ENCODE results near the gene TBCEL.

TBCEL gene

GRCh38 chr11:121066623-121067022 lies 42.7 kb downstream of the TBCEL start:
- no peak overlapping the region for H3K27ac ChIP-seq (replicated peaks)
- no peak for DNase-seq (ENCODE audit: low read depth in 1 of 2, low spot score in 1 of 2)
- TF ChIP-seq CTCF (IDR thresholded peaks at IDR 0.05; ENCODE audit: insufficient read depth, low read length) (no peak), SPI1 (IDR thresholded peaks at IDR 0.05; ENCODE audit: borderline replicate concordance, low read depth) (no peak), REST (IDR thresholded peaks at IDR 0.05; ENCODE audit: insufficient replicate concordance, low read depth) (no peak), GABPA (IDR thresholded peaks at IDR 0.05; ENCODE audit: low read depth) (no peak), POLR2AphosphoS5 (IDR thresholded peaks at IDR 0.05; ENCODE audit: low read depth) (no peak)

GRCh38 chr11:121067026-121067425 lies 43.1 kb downstream of the TBCEL start:
- Histone ChIP-seq H3K27me3 (ENCODE audit: insufficient read depth, poor library complexity, severe bottlenecking) (no peaks in the 10 kb centered on the region), H3K4me3 (replicated peaks; ENCODE audit: insufficient read depth, low read length) (no peak overlapping the region), H3K27ac (replicated peaks) (no peak overlapping the region)
- DNase-seq (ENCODE audit: low read depth in 1 of 2, low spot score in 1 of 2) = no peak
- TF ChIP-seq REST (IDR thresholded peaks at IDR 0.05; ENCODE audit: insufficient replicate concordance, low read depth) = no peak
- TF ChIP-seq CTCF (IDR thresholded peaks at IDR 0.05; ENCODE audit: insufficient read depth, low read length) = no peak
- TF ChIP-seq SPI1 (IDR thresholded peaks at IDR 0.05; ENCODE audit: borderline replicate concordance, low read depth) = no peak
- no peak for TF ChIP-seq POLR2AphosphoS5 (IDR thresholded peaks at IDR 0.05; ENCODE audit: low read depth)
- no peak for TF ChIP-seq GABPA (IDR thresholded peaks at IDR 0.05; ENCODE audit: low read depth)

More at GRCh38 chr11:121066623-121067022, 42.7 kb downstream of the TBCEL start:
- no peak overlapping the region for H3K4me3 ChIP-seq (replicated peaks; ENCODE audit: insufficient read depth, low read length)
- H3K27me3 ChIP-seq (ENCODE audit: insufficient read depth, poor library complexity, severe bottlenecking) = no peaks in the 10 kb centered on the region

GRCh38 chr11:121067453-121067852 lies 43.6 kb downstream of the TBCEL start:
- Histone ChIP-seq H3K27me3 (ENCODE audit: insufficient read depth, poor library complexity, severe bottlenecking) (no peaks in the 10 kb centered on the region), H3K27ac (replicated peaks) (no peak overlapping the region), H3K4me3 (replicated peaks; ENCODE audit: insufficient read depth, low read length) (no peak overlapping the region)
- TF ChIP-seq REST (IDR thresholded peaks at IDR 0.05; ENCODE audit: insufficient replicate concordance, low read depth) (no peak), SPI1 (IDR thresholded peaks at IDR 0.05; ENCODE audit: borderline replicate concordance, low read depth) (no peak), GABPA (IDR thresholded peaks at IDR 0.05; ENCODE audit: low read depth) (no peak), CTCF (IDR thresholded peaks at IDR 0.05; ENCODE audit: insufficient read depth, low read length) (no peak), POLR2AphosphoS5 (IDR thresholded peaks at IDR 0.05; ENCODE audit: low read depth) (no peak)
- DNase-seq (ENCODE audit: low read depth in 1 of 2, low spot score in 1 of 2) = no peak
